HepG2 (cell line): ENCODE data around the gene FAM117B. TPM values are rescaled to one million over a fixed set of nuclear protein-coding genes. Genes with fewer than 3 reads are reported as not detected.
A peak's percentile ranks its signal among the peaks of the same experiment; 100 is the strongest.

Source experiments
- AGO1 ChIP-seq: fragments of 200-400 bp; formaldehyde crosslinking; IDR thresholded peaks from 2 replicates; pipeline ENCODE4 v1.6.1; 2017; ENCODE audit warnings: mild to moderate bottlenecking, low read depth, low read length, moderate library complexity; ENCODE audit not compliant: poor library complexity, severe bottlenecking
- FOXK1 ChIP-seq: sonication (generic); formaldehyde crosslinking; IDR thresholded peaks from 2 replicates; pipeline ENCODE4 v1.4.0; 2020; ENCODE audit warnings: low read depth, missing genetic modification reagents, borderline replicate concordance
- HMG20B ChIP-seq: conservative IDR thresholded peaks from 2 replicates; pipeline ENCODE4 v1.6.1; 2016; ENCODE audit warnings: missing genetic modification reagents, missing compliant biosample characterization
- NFE2 ChIP-seq: sonication (generic); formaldehyde crosslinking; IDR thresholded peaks from 2 replicates; pipeline ENCODE4 v1.4.0; 2020; ENCODE audit warnings: missing genetic modification reagents
- TARDBP ChIP-seq: sonication (generic); formaldehyde crosslinking; IDR thresholded peaks from 2 replicates; pipeline ENCODE4 v1.8.0; 2022; ENCODE audit warnings: mild to moderate bottlenecking, missing genetic modification reagents
- ZNF124 ChIP-seq: sonication (generic); formaldehyde crosslinking; IDR thresholded peaks from 2 replicates; pipeline ENCODE4 v1.4.0; 2020; ENCODE audit warnings: missing genetic modification reagents
- ZNF660 ChIP-seq: sonication (generic); formaldehyde crosslinking; IDR thresholded peaks from 2 replicates; pipeline ENCODE4 v1.5.1; 2020; ENCODE audit warnings: mild to moderate bottlenecking, low read depth, missing genetic modification reagents, borderline replicate concordance
- polyA plus RNA-seq, 8 experiments: library from polyadenylated mRNA; depleted of rRNA in 3 of 8; stranded (reverse) in 7 of 8; unstranded in 1 of 8; fragments of >200 nt; fragmentation: Illumina TruSeq in 4 of 8; extraction: Trizol in 4 of 8; gene quantifications; 2 replicates each; pipeline versions ENCODE4 v1.2.1 to v1.2.3, GENCODE V29; 2011 to 2016; ENCODE audit warnings: low read depth in 4 of 8, missing spikeins in 1 of 8, mixed read lengths in 1 of 8; ENCODE audit not compliant: insufficient read depth in 1 of 8
- total RNA-seq, 5 experiments: library from RNA; depleted of rRNA; stranded (reverse); fragments of >200 nt; fragmentation: Illumina TruSeq; extraction: Trizol; gene quantifications; 2 replicates each; pipeline ENCODE4 v1.2.3, GENCODE V29; 2016; ENCODE audit warnings: low read depth in 1 of 5
- TF ChIP-seq, protein P1 (sequence below), 2 experiments: fragments of 450-650 bp in 1 of 2; sonication (generic) in 1 of 2; formaldehyde crosslinking in 1 of 2; IDR thresholded peaks; 2 replicates each; pipeline versions ENCODE4 v1.6.1 to v1.8.0; 2016 to 2022; ENCODE audit warnings: antibody characterized with exemption in 1 of 2, mild to moderate bottlenecking in 1 of 2, missing genetic modification reagents in 1 of 2
- TF ChIP-seq, protein P2 (sequence below): sonication (generic); formaldehyde crosslinking; IDR thresholded peaks from 2 replicates; pipeline ENCODE4 v1.9.0; 2022; ENCODE audit warnings: low read depth, missing genetic modification reagents
- TF ChIP-seq, protein P3 (sequence below): sonication (generic); formaldehyde crosslinking; IDR thresholded peaks from 2 replicates; pipeline ENCODE4 v1.5.0; 2020; ENCODE audit warnings: mild to moderate bottlenecking, missing genetic modification reagents, borderline replicate concordance

Gene FAM117B
- total and polyA plus RNA-seq, 2 of the 13 experiments (the other 11 are each of a cell fraction or from before 2014, with no cell fraction given) = 5.8 to 11.0 TPM

DNA sequence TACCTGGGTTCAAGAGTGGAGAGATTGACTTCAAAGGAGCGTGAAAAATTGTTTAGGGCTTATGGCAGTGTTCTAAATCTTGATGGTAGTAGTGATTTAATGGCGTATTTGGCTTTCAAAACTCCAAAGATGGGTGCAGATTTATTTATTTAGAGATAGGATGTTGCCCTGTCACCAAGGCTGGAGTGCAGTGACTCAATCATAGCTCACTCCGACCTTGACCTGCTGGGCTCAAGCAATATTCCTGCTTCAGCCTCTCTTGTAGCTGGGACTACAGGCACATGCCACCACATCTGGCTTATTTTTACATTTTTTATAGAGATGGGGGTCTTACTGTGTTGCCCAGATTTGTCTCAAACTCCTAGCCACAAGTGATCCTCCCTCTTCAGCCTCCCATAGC, 52.5 kb downstream of the FAM117B start (continued):
- TF ChIP-seq, protein P1, sequence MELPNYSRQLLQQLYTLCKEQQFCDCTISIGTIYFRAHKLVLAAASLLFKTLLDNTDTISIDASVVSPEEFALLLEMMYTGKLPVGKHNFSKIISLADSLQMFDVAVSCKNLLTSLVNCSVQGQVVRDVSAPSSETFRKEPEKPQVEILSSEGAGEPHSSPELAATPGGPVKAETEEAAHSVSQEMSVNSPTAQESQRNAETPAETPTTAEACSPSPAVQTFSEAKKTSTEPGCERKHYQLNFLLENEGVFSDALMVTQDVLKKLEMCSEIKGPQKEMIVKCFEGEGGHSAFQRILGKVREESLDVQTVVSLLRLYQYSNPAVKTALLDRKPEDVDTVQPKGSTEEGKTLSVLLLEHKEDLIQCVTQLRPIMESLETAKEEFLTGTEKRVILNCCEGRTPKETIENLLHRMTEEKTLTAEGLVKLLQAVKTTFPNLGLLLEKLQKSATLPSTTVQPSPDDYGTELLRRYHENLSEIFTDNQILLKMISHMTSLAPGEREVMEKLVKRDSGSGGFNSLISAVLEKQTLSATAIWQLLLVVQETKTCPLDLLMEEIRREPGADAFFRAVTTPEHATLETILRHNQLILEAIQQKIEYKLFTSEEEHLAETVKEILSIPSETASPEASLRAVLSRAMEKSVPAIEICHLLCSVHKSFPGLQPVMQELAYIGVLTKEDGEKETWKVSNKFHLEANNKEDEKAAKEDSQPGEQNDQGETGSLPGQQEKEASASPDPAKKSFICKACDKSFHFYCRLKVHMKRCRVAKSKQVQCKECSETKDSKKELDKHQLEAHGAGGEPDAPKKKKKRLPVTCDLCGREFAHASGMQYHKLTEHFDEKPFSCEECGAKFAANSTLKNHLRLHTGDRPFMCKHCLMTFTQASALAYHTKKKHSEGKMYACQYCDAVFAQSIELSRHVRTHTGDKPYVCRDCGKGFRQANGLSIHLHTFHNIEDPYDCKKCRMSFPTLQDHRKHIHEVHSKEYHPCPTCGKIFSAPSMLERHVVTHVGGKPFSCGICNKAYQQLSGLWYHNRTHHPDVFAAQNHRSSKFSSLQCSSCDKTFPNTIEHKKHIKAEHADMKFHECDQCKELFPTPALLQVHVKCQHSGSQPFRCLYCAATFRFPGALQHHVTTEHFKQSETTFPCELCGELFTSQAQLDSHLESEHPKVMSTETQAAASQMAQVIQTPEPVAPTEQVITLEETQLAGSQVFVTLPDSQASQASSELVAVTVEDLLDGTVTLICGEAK (IDR thresholded peaks at IDR 0.05) = no peak
- TF ChIP-seq, protein P1 (CRISPR knock-in tag; IDR thresholded peaks at IDR 0.05) = no peak
- TF ChIP-seq NFE2 (CRISPR knock-in tag) = no peak
- no peak for TF ChIP-seq ZNF124 (CRISPR knock-in tag)
- TF ChIP-seq, protein P2, sequence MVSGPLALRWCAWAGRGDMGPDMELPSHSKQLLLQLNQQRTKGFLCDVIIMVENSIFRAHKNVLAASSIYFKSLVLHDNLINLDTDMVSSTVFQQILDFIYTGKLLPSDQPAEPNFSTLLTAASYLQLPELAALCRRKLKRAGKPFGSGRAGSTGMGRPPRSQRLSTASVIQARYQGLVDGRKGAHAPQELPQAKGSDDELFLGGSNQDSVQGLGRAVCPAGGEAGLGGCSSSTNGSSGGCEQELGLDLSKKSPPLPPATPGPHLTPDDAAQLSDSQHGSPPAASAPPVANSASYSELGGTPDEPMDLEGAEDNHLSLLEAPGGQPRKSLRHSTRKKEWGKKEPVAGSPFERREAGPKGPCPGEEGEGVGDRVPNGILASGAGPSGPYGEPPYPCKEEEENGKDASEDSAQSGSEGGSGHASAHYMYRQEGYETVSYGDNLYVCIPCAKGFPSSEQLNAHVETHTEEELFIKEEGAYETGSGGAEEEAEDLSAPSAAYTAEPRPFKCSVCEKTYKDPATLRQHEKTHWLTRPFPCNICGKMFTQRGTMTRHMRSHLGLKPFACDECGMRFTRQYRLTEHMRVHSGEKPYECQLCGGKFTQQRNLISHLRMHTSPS = no peak
- TF ChIP-seq ZNF660 = no peak
- TF ChIP-seq, protein P3, sequence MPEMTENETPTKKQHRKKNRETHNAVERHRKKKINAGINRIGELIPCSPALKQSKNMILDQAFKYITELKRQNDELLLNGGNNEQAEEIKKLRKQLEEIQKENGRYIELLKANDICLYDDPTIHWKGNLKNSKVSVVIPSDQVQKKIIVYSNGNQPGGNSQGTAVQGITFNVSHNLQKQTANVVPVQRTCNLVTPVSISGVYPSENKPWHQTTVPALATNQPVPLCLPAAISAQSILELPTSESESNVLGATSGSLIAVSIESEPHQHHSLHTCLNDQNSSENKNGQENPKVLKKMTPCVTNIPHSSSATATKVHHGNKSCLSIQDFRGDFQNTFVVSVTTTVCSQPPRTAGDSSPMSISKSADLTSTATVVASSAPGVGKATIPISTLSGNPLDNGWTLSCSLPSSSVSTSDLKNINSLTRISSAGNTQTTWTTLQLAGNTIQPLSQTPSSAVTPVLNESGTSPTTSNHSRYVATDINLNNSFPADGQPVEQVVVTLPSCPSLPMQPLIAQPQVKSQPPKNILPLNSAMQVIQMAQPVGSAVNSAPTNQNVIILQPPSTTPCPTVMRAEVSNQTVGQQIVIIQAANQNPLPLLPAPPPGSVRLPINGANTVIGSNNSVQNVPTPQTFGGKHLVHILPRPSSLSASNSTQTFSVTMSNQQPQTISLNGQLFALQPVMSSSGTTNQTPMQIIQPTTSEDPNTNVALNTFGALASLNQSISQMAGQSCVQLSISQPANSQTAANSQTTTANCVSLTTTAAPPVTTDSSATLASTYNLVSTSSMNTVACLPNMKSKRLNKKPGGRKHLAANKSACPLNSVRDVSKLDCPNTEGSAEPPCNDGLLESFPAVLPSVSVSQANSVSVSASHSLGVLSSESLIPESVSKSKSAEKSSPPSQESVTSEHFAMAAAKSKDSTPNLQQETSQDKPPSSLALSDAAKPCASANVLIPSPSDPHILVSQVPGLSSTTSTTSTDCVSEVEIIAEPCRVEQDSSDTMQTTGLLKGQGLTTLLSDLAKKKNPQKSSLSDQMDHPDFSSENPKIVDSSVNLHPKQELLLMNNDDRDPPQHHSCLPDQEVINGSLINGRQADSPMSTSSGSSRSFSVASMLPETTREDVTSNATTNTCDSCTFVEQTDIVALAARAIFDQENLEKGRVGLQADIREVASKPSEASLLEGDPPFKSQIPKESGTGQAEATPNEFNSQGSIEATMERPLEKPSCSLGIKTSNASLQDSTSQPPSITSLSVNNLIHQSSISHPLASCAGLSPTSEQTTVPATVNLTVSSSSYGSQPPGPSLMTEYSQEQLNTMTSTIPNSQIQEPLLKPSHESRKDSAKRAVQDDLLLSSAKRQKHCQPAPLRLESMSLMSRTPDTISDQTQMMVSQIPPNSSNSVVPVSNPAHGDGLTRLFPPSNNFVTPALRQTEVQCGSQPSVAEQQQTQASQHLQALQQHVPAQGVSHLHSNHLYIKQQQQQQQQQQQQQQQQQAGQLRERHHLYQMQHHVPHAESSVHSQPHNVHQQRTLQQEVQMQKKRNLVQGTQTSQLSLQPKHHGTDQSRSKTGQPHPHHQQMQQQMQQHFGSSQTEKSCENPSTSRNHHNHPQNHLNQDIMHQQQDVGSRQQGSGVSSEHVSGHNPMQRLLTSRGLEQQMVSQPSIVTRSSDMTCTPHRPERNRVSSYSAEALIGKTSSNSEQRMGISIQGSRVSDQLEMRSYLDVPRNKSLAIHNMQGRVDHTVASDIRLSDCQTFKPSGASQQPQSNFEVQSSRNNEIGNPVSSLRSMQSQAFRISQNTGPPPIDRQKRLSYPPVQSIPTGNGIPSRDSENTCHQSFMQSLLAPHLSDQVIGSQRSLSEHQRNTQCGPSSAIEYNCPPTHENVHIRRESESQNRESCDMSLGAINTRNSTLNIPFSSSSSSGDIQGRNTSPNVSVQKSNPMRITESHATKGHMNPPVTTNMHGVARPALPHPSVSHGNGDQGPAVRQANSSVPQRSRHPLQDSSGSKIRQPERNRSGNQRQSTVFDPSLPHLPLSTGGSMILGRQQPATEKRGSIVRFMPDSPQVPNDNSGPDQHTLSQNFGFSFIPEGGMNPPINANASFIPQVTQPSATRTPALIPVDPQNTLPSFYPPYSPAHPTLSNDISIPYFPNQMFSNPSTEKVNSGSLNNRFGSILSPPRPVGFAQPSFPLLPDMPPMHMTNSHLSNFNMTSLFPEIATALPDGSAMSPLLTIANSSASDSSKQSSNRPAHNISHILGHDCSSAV = no peak
- no peak for TF ChIP-seq AGO1
- 0 out of 2 replicates have a peak, but pooled peaks have one; percentile 60 for TF ChIP-seq HMG20B (CRISPR knock-in tag)
- TF ChIP-seq FOXK1 (CRISPR knock-in tag) = no peak; the same call in 1 of the 2 replicates
- TF ChIP-seq TARDBP (CRISPR knock-in tag) = no peak
